Astrocyte (in vitro differentiated cells and primary cell): Measurements from ENCODE around the gene BMP7. TPM values are rescaled to one million over a fixed set of nuclear protein-coding genes. Genes with fewer than 3 reads are reported as not detected.

Source experiments
- DNase-seq: peaks from one replicate; pipeline ENCODE4 v3.0.0-alpha.2; 2010; ENCODE audit warnings: low read depth
- FAIRE-seq: peaks from 2 replicates; lab custom pipeline; 2011; peaks lifted over from hg19 to GRCh38; lab: Jason Lieb, UNC
- H2AFZ ChIP-seq: 2 replicates; pipeline ENCODE4 v1.6.0; 2012; ENCODE audit warnings: low read depth, low read length, inconsistent platforms
- H3K27ac ChIP-seq: 2 replicates; pipeline ENCODE4 v1.5.1; 2011; ENCODE audit warnings: low read depth, low read length, inconsistent platforms
- H3K27me3 ChIP-seq: 2 replicates; pipeline ENCODE4 v1.6.0; 2011; ENCODE audit warnings: low read length, inconsistent platforms; ENCODE audit not compliant: insufficient read depth
- H3K36me3 ChIP-seq: 2 replicates; pipeline ENCODE4 v1.5.1; 2011; ENCODE audit warnings: low read length, inconsistent platforms; ENCODE audit not compliant: insufficient read depth
- H3K4me1 ChIP-seq: 2 replicates; pipeline ENCODE4 v1.5.1; 2011; ENCODE audit warnings: low read length, inconsistent platforms; ENCODE audit not compliant: insufficient read depth
- H3K4me2 ChIP-seq: 2 replicates; pipeline ENCODE4 v1.6.0; 2012; ENCODE audit warnings: low read length, inconsistent platforms
- H3K4me3 ChIP-seq: 2 replicates; pipeline ENCODE4 v1.5.1; 2011; ENCODE audit warnings: low read depth, mild to moderate bottlenecking, low read length, inconsistent platforms; ENCODE audit not compliant: insufficient read depth
- H3K79me2 ChIP-seq: 2 replicates; pipeline ENCODE4 v1.6.0; 2012; ENCODE audit warnings: mild to moderate bottlenecking, low read length, inconsistent platforms; ENCODE audit not compliant: insufficient read depth
- H3K9ac ChIP-seq: 2 replicates; pipeline ENCODE4 v1.6.0; 2012; ENCODE audit warnings: mild to moderate bottlenecking, low read length, inconsistent platforms
- H3K9me3 ChIP-seq: 2 replicates; pipeline ENCODE4 v1.5.1; 2012; ENCODE audit warnings: low read depth, mild to moderate bottlenecking, low read length, inconsistent platforms; ENCODE audit not compliant: insufficient read depth
- H4K20me1 ChIP-seq: 2 replicates; pipeline ENCODE4 v1.6.0; 2012; ENCODE audit warnings: low read length, inconsistent platforms; ENCODE audit not compliant: insufficient read depth
- H3K27ac Mint-ChIP-seq: one replicate; pipeline ENCODE4 v1.8.0; 2021; ENCODE audit warnings: mild to moderate bottlenecking, mixed read lengths; ENCODE audit not compliant: unreplicated experiment
- H3K27me3 Mint-ChIP-seq: one replicate; pipeline ENCODE4 v1.8.0; 2021; ENCODE audit warnings: low read depth, mixed read lengths; ENCODE audit not compliant: unreplicated experiment
- H3K36me3 Mint-ChIP-seq: one replicate; pipeline ENCODE4 v1.8.0; 2021; ENCODE audit warnings: low read depth, mixed read lengths; ENCODE audit not compliant: unreplicated experiment
- H3K4me1 Mint-ChIP-seq: one replicate; pipeline ENCODE4 v1.8.0; 2021; ENCODE audit warnings: low read depth, mixed read lengths; ENCODE audit not compliant: unreplicated experiment
- H3K4me3 Mint-ChIP-seq: one replicate; pipeline ENCODE4 v1.8.0; 2021; ENCODE audit warnings: mild to moderate bottlenecking, moderate library complexity, mixed read lengths; ENCODE audit not compliant: unreplicated experiment
- H3K9me3 Mint-ChIP-seq: one replicate; pipeline ENCODE4 v1.8.0; 2021; ENCODE audit warnings: mild to moderate bottlenecking, mixed read lengths; ENCODE audit not compliant: unreplicated experiment
- CTCF ChIP-seq: IDR thresholded peaks from 2 replicates; pipeline ENCODE4 v1.5.1; 2011; ENCODE audit warnings: low read depth, mild to moderate bottlenecking, inconsistent platforms, low read length, moderate library complexity; ENCODE audit not compliant: insufficient read depth
- EZH2 ChIP-seq: IDR thresholded peaks from 2 replicates; pipeline ENCODE4 v1.6.1; 2012; ENCODE audit warnings: mild to moderate bottlenecking, low read length, inconsistent platforms; ENCODE audit not compliant: insufficient read depth
- total RNA-seq: library from RNA; stranded (reverse); gene quantifications from 2 replicates; pipeline ENCODE4 v1.2.1, GENCODE V29; 2021

The BMP7 gene
- total RNA-seq, 1 donor from 2014 or later, result 15.3 TPM

- no peak overlapping the region for H3K9ac ChIP-seq
Measured at GRCh38 chr20:57230247-57230646, 36.2 kb downstream of the BMP7 start.

GRCh38 chr20:57229490-57229889, 37.0 kb downstream of the BMP7 start:
- Histone ChIP-seq H3K36me3 (no peaks in the 10 kb centered on the region), H3K4me3 (no peak overlapping the region), H3K4me2 (no peak overlapping the region), H3K9ac (no peak overlapping the region), H2AFZ (no peak overlapping the region), H3K4me1 (no peaks in the 10 kb centered on the region), H3K27ac (no peak overlapping the region), H4K20me1 (no peaks in the 10 kb centered on the region), H3K27me3 (peaks cover 10% of the 10 kb centered on the region), H3K9me3 (no peaks in the 10 kb centered on the region), H3K79me2 (no peaks in the 10 kb centered on the region)
- H3K36me3 Mint-ChIP-seq, result peaks cover 4% of the 10 kb centered on the region
- H3K27ac Mint-ChIP-seq, result no peak overlapping the region
- DNase-seq (no peak), FAIRE-seq (no peak)
- H3K9me3 Mint-ChIP-seq, result peaks cover 2% of the 10 kb centered on the region
- TF ChIP-seq CTCF, result no peak
- no peak for TF ChIP-seq EZH2
- H3K4me1 Mint-ChIP-seq, result peaks cover 6% of the 10 kb centered on the region
- no peak overlapping the region for H3K4me3 Mint-ChIP-seq
- H3K27me3 Mint-ChIP-seq, result peaks cover 6% of the 10 kb centered on the region

More at GRCh38 chr20:57230247-57230646, 36.2 kb downstream of the BMP7 start:
- Mint-ChIP-seq H3K9me3 (peaks cover 4% of the 10 kb centered on the region), H3K36me3 (peaks cover 4% of the 10 kb centered on the region), H3K27me3 (peaks cover 12% of the 10 kb centered on the region), H3K4me3 (no peak overlapping the region), H3K27ac (no peak overlapping the region), H3K4me1 (peaks cover 6% of the 10 kb centered on the region)
- no peak for TF ChIP-seq EZH2
- TF ChIP-seq CTCF, result no peak
- Histone ChIP-seq H3K27me3 (peaks cover 10% of the 10 kb centered on the region), H3K27ac (no peak overlapping the region), H3K79me2 (no peaks in the 10 kb centered on the region), H3K36me3 (no peaks in the 10 kb centered on the region), H4K20me1 (no peaks in the 10 kb centered on the region), H3K9me3 (no peaks in the 10 kb centered on the region), H2AFZ (no peak overlapping the region), H3K4me1 (no peaks in the 10 kb centered on the region), H3K4me2 (no peak overlapping the region), H3K4me3 (no peak overlapping the region)
- DNase-seq, result no peak
- no peak for FAIRE-seq

DNA sequence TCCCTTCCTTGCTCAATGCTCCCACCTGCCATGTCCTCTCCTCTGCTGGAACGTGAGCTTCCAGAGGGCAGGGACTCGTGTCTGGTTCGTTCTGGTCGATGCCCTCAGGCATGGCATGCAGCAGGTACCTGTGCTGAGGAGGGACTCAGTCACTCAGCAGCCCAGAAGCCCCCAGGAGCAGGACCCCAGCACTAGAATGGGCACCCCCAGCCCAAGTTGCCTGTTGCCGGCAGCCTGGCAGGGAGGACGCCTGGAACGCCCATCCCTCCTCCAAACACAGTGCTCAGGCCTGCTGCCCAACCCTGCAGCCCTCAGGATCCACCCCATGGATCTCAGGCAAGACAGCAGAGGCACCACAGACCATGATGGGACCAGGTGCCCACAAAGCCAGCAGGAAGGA, 40.6 kb downstream of the BMP7 start:
- Mint-ChIP-seq H3K4me1 (peaks cover 6% of the 10 kb centered on the region), H3K9me3 (peaks cover under 1% of the 10 kb centered on the region), H3K27ac (no peak overlapping the region), H3K36me3 (peaks cover under 1% of the 10 kb centered on the region), H3K4me3 (no peak overlapping the region), H3K27me3 (peaks cover 17% of the 10 kb centered on the region)
- no peak overlapping the region for H2AFZ ChIP-seq
- peaks cover 9% of the 10 kb centered on the region for H3K27me3 ChIP-seq
- no peak overlapping the region for H3K4me3 ChIP-seq
- DNase-seq, result no peak
- no peaks in the 10 kb centered on the region for H3K9me3 ChIP-seq
- no peak overlapping the region for H3K4me2 ChIP-seq
- no peaks in the 10 kb centered on the region for H3K4me1 ChIP-seq
- TF ChIP-seq CTCF (no peak), EZH2 (no peak)
- no peak overlapping the region for H3K27ac ChIP-seq
- no peaks in the 10 kb centered on the region for H4K20me1 ChIP-seq
- H3K9ac ChIP-seq, result no peak overlapping the region
- no peaks in the 10 kb centered on the region for H3K79me2 ChIP-seq
- no peak for FAIRE-seq
- H3K36me3 ChIP-seq, result no peaks in the 10 kb centered on the region
